ENCODE results near the gene KPNB1. TPM values are rescaled to one million over a fixed set of nuclear protein-coding genes. Genes with fewer than 3 reads are reported as not detected.
A peak's percentile ranks its signal among the peaks of the same experiment; 100 is the strongest.

KPNB1 gene
- total RNA-seq, 4 donors from 2014 or later, result 134 to 207 (median 170) TPM

DNA sequence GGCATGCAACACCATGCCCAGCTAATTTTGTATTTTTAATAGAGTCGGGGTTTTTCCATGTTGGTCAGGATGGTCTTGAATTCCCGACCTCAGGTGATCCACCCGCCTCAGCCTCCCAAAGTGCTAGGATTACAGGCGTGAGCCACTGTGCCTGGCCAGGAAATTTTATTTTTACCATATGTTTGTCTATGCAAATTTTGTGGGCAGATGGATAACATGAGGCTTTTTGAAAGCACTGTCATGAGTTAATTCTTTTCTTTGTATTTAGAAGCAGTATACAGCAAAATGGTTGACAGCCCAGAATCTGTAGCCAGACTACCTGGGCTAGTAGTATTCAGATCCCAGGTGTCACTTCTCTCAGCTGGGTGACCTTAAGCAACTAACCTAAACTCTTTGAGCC is 8.5 kb upstream of the KPNB1 start:
- Histone ChIP-seq H3K36me3 (no peaks in the 10 kb centered on the region), H3K4me1 (no peaks in the 10 kb centered on the region), H3K4me3 (replicated peaks in 1 of 3) (no peak overlapping the region), H3K9me3 (no peaks in the 10 kb centered on the region), H3K27me3 (no peaks in the 10 kb centered on the region), H3K27ac (no peak overlapping the region)
- TF ChIP-seq POLR2A (IDR thresholded peaks at IDR 0.05), result no peak
- TF ChIP-seq, protein P1, sequence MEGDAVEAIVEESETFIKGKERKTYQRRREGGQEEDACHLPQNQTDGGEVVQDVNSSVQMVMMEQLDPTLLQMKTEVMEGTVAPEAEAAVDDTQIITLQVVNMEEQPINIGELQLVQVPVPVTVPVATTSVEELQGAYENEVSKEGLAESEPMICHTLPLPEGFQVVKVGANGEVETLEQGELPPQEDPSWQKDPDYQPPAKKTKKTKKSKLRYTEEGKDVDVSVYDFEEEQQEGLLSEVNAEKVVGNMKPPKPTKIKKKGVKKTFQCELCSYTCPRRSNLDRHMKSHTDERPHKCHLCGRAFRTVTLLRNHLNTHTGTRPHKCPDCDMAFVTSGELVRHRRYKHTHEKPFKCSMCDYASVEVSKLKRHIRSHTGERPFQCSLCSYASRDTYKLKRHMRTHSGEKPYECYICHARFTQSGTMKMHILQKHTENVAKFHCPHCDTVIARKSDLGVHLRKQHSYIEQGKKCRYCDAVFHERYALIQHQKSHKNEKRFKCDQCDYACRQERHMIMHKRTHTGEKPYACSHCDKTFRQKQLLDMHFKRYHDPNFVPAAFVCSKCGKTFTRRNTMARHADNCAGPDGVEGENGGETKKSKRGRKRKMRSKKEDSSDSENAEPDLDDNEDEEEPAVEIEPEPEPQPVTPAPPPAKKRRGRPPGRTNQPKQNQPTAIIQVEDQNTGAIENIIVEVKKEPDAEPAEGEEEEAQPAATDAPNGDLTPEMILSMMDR (IDR thresholded peaks at IDR 0.05), result no peak
- DNase-seq, result no peak
- intact Hi-C loops (cut with DNase I), result no loop called here
- 87 to 96% methylated on average over 4 of the region's 4 CpGs for WGBS, 2 donors

DNA sequence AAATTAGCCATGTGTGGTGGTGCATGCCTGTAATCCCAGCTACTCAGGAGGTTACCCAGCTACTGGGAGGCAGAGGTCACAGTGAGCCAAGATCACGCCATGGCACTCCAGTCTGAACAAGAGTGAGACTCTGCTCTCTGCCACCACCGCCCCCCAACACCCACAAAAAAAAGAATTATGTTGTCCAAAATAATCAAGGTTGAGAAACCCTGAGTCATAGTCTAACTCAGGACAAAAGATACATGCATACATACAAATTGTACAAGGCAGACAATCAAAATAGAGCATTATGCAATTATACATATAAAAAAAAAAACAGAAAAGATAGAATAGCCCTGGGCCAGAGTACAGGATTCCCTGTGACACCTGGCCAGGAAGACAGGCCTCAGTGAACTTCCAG is 6.6 kb upstream of the KPNB1 start:
- intact Hi-C loops (cut with DNase I), result no loop called here

DNA sequence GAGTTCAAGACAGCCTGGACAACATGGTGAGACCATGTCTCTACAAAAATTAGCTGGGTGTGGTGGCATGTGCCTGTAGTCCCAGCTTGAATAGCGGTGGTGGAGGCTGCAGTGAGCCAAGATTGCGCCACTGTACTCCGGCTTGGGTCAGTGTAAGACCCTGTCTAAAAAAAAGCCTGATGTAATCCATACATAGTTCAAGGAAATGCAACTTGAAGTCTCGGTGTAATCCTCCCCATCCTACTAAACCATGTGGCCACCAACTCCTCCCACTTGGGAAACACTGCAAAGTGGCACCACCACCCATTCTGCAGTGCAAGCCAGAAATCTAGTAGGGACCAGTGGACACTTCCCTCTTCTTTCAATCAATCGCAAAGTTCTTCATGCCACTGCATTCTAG is 5.4 kb upstream of the KPNB1 start:
- WGBS, 2 donors, result 87 to 91% methylated on average over 5 of the region's 5 CpGs
- H3K36me3 ChIP-seq, result no peaks in the 10 kb centered on the region
- no peaks in the 10 kb centered on the region for H3K27me3 ChIP-seq
- H3K4me1 ChIP-seq, result peaks cover 6 to 9% of the 10 kb centered on the region in 2 donors
- H3K27ac ChIP-seq, result no peak overlapping the region
- TF ChIP-seq POLR2A (IDR thresholded peaks at IDR 0.05), result no peak
- TF ChIP-seq, protein P1 (IDR thresholded peaks at IDR 0.05), result no peak
- H3K9me3 ChIP-seq, result no peaks in the 10 kb centered on the region
- DNase-seq, result no peak
- intact Hi-C loops (cut with DNase I), result no loop called here
- H3K4me3 ChIP-seq (replicated peaks in 1 of 3), result no peak overlapping the region

More for the DNA sequence above, 6.6 kb upstream of the KPNB1 start:
- no peak for TF ChIP-seq POLR2A (IDR thresholded peaks at IDR 0.05)
- TF ChIP-seq, protein P1 (IDR thresholded peaks at IDR 0.05), result no peak
- no peak for DNase-seq
- WGBS, 2 donors, result 93 to 97% methylated on average over 2 of the region's 2 CpGs
- Histone ChIP-seq H3K9me3 (no peaks in the 10 kb centered on the region), H3K4me1 (no peaks in the 10 kb centered on the region), H3K36me3 (no peaks in the 10 kb centered on the region), H3K27ac (no peak overlapping the region), H3K27me3 (no peaks in the 10 kb centered on the region), H3K4me3 (replicated peaks in 1 of 3) (no peak overlapping the region)

DNA sequence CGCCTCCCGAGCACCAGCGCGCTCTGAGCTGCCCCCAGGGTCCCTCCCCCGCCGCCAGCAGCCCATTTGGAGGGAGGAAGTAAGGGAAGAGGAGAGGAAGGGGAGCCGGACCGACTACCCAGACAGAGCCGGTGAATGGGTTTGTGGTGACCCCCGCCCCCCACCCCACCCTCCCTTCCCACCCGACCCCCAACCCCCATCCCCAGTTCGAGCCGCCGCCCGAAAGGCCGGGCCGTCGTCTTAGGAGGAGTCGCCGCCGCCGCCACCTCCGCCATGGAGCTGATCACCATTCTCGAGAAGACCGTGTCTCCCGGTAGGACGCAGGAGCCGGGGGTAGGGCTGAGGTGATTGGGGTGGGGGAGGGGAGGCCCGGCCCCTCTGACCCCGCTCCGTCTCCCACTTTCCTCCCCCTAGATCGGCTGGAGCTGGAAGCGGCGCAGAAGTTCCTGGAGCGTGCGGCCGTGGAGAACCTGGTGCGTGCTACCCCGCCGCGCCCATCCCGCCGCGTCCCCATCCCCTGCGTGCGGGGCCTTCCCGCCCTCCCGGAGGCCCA is 329 bp downstream of the KPNB1 start:
- peak in 1 of 2 donors; percentile 54 for DNase-seq
- WGBS, 2 donors, result 0% methylated on average over 4 to 24 of the region's 48 CpGs

More for the DNA sequence above, 329 bp downstream of the KPNB1 start:
- TF ChIP-seq, protein P1 (IDR thresholded peaks at IDR 0.05), result no peak
- peak in 1 of 2 donors; percentile 16 for TF ChIP-seq POLR2A (IDR thresholded peaks at IDR 0.05)
- Histone ChIP-seq H3K27ac (peak overlapping the region; percentile 79 to 92 (median 89)), H3K36me3 (peaks cover 22 to 28% of the 10 kb centered on the region in 2 donors), H3K9me3 (no peaks in the 10 kb centered on the region), H3K27me3 (no peaks in the 10 kb centered on the region), H3K4me3 (replicated peaks in 1 of 3) (peak overlapping the region in 2 of 3 donors; percentile 94 to 97), H3K4me1 (peaks cover 11 to 18% of the 10 kb centered on the region in 2 donors)
- intact Hi-C loops (cut with DNase I), result no loop called here

All from thyroid gland (tissue), 4 donors.